LNCAP (cell line): ENCODE results near the gene SSMEM1.

ENCODE experiments used
- TF ChIP-seq, protein P1 (sequence below): fragments of 450-650 bp; IDR thresholded peaks from 2 replicates; pipeline ENCODE4 v1.5.1; 2017; ENCODE audit warnings: mild to moderate bottlenecking

The SSMEM1 gene

DNA sequence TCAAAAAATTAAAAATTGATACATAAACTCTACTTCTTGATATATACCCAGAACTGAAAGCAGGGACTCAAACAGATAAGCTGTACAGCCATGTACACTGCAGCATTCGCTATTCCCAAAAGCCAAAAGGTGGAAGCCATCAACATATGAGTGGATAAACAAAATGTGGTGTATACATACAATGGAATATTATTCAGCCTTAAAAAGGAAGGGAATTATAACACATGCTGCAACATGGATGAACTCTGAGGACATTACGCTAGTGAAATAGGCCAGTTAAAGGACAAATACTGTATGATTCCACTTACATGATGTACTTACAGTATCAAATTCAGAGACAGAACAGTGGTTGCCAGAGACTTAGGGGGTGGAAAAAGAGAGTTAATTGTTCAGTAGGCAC lies 10.6 kb upstream of the SSMEM1 start:
- TF ChIP-seq, protein P1, sequence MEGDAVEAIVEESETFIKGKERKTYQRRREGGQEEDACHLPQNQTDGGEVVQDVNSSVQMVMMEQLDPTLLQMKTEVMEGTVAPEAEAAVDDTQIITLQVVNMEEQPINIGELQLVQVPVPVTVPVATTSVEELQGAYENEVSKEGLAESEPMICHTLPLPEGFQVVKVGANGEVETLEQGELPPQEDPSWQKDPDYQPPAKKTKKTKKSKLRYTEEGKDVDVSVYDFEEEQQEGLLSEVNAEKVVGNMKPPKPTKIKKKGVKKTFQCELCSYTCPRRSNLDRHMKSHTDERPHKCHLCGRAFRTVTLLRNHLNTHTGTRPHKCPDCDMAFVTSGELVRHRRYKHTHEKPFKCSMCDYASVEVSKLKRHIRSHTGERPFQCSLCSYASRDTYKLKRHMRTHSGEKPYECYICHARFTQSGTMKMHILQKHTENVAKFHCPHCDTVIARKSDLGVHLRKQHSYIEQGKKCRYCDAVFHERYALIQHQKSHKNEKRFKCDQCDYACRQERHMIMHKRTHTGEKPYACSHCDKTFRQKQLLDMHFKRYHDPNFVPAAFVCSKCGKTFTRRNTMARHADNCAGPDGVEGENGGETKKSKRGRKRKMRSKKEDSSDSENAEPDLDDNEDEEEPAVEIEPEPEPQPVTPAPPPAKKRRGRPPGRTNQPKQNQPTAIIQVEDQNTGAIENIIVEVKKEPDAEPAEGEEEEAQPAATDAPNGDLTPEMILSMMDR = no peak

DNA sequence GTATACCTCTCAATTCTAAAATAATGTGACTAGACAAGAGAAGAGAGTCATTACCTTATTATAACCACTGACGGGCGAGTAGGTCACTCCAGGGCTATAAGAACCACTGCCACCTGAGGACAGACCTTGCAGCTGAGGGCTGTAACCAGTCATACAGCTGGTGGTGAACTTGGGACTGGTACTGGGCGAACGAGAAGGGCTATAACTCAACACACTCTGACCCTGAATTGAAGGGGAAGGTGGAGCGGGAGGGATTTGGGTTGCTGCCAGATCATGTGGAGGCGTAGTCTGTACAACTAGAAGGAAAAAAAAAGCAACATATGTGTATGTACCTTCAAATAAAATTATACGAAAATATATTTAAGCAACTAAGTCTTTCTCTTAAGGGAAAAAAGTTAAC lies 5.9 kb upstream of the SSMEM1 start:
- TF ChIP-seq, protein P1 = no peak

GRCh38 chr7:130205084-130205947 lies 2.3 kb upstream of the SSMEM1 start, which contains the start of gene TMEM209:
TSS of gene TMEM209 (minus strand) at chr7:130205406. CDS start at chr7:130205375, 31 bp downstream.
- TF ChIP-seq, protein P1 = no peak

DNA sequence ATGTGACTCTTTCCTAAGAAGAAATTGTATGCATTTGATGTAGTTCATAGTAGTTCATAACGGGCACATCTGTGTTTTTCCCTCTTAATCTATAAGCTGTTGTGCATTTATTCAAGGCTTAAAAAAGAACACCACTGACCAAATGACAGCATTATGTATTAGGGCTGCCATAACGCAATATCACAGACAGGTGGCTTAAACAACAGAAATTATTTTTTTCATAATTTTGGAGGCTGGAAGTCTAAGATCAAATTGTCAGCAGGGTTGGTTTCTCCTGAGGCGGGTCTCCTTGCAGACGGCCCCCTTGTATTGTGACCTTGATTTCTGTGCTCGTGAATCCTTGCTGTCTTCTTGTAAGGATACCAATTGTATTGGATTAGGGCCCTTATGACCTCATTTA lies 627 bp upstream of the SSMEM1 start:
- TF ChIP-seq, protein P1 = no peak

DNA sequence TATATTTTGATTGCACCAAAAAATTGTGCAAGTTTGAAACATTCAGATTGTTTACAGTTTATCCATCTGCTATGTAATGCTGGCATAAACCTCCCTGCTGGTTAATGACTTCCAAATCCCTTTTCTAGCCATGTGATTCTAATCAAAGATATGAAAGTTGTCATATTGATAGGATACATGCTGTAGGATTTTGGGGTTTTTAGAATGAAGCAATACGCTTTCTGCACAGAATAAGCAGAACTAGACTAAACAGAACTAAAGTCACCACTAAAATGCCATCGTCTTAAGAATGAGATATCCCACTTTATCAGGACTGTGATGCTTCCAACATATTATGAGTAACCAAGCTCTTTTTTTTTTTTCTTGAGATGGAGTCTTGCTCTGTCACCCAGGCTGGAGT lies 856 bp downstream of the SSMEM1 start:
- TF ChIP-seq, protein P1 = no peak

DNA sequence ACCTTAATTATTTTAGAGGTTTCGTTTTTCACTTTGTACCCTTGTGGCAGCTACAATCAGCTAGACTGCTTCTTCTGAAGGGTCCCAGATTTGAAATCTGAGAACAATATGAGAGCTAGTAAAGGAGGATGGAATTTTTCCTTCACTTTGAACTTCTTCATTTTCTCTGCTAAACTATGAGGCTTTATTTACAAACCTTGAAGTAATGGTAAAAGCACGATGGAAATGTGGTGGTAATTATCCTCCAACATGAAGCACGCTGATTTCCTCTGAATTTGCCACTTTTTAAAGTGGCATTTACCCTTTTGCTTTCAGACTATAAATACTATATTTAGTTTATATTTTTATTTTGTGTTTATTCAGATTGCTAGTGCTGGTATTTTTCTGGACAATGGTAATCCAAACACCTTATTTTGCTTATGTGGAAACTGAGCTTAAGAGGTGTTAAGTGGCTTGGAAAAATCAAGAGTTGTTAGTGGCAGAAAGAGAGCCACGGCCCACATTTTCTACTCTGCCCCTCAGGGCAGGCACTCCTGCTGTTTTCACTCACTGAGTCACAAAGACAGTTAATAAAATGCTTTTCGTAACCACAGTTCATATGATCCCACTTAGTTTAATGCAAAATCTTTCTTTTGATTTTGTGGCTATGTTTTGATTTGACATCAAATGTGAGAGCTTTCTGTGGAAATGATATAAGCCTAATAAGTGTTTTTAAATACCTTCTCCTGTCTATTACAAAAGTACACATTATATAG lies 2.7 kb downstream of the SSMEM1 start:
- TF ChIP-seq, protein P1 = no peak

DNA sequence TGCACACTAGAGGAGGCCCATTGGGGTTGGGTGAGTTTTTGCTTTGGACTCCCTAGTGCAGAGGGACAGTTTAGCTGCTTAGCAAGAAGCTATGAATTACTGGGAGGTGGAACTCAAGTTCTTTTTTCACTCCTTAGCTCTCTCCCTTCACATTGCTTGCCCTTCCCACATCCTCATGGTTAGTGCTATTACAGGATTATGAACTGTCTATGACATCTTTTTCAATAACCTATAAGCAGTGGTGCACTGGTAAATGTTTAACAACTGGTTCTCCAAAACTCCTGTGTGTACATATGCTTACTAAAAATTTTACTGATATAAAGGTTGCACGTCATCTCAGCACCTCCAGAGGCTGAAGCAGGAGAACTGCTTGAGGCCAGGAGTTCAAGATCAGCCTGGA lies 6.2 kb downstream of the SSMEM1 start:
- TF ChIP-seq, protein P1 = no peak
